Choroid plexus epithelial cell (primary cell): Measurements from ENCODE around the gene UBE3A.

Experiments
- DNase-seq: peaks from one replicate; pipeline ENCODE4 v3.0.0-alpha.2; 2010; ENCODE audit warnings: low read depth
- H3K4me3 ChIP-seq: 2 replicates; pipeline ENCODE4 v1.5.1; 2011; ENCODE audit warnings: low read depth, mild to moderate bottlenecking, control low read depth, low read length, moderate library complexity
- TF ChIP-seq, protein P1 (sequence below): conservative IDR thresholded peaks from 2 replicates; pipeline ENCODE4 v1.5.1; 2011; ENCODE audit warnings: low read depth, mild to moderate bottlenecking, control low read depth, inconsistent platforms, low read length, moderate library complexity

Gene UBE3A

DNA sequence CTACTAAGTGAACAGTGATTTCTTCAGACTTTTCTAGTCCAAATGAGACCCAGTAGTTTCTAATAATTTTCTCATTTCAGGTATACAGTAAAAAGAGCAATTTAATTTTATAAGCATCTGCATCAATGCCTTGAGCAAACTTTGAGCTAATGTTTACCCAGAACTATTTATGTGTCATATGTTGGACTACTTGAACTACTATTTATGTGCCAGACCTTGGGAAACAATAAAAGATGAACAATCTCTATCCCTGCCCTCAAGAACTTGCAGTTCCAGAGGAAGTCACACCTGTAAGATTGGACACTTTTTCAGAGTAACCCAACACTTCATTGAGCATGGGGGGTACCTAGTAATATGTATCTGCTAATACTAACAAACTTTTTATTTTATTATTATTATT, 2.3 kb upstream of the UBE3A start:
- TF ChIP-seq, protein P1, sequence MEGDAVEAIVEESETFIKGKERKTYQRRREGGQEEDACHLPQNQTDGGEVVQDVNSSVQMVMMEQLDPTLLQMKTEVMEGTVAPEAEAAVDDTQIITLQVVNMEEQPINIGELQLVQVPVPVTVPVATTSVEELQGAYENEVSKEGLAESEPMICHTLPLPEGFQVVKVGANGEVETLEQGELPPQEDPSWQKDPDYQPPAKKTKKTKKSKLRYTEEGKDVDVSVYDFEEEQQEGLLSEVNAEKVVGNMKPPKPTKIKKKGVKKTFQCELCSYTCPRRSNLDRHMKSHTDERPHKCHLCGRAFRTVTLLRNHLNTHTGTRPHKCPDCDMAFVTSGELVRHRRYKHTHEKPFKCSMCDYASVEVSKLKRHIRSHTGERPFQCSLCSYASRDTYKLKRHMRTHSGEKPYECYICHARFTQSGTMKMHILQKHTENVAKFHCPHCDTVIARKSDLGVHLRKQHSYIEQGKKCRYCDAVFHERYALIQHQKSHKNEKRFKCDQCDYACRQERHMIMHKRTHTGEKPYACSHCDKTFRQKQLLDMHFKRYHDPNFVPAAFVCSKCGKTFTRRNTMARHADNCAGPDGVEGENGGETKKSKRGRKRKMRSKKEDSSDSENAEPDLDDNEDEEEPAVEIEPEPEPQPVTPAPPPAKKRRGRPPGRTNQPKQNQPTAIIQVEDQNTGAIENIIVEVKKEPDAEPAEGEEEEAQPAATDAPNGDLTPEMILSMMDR, result no peak
- no peak for DNase-seq
- no peak overlapping the region for H3K4me3 ChIP-seq

DNA sequence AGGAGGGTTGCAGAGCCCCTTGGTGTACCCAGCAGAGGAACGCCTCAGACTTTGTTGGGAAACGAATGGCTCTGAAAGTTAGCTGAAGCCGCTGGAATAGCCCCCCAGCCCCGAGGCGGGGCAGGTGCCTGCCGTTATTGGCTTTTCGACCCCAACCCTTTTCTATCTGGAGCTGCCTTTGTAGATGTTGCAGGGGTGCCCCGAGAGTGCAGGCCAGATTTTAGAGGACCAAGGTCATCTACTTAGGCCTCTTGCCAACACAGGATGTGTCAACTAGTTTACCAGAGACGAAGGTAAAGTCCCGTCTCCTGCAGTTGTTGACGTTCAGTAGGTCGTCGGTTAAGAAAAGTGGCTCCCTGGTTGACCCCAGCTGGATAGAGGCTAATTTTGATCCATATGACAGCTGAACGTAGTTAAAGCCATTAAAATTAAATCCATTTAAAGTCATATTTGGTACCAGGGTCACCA, 579 bp upstream of the UBE3A start:
- peak; percentile 39 for DNase-seq
- TF ChIP-seq, protein P1, result no peak
- peak overlapping the region; percentile 91 for H3K4me3 ChIP-seq

DNA sequence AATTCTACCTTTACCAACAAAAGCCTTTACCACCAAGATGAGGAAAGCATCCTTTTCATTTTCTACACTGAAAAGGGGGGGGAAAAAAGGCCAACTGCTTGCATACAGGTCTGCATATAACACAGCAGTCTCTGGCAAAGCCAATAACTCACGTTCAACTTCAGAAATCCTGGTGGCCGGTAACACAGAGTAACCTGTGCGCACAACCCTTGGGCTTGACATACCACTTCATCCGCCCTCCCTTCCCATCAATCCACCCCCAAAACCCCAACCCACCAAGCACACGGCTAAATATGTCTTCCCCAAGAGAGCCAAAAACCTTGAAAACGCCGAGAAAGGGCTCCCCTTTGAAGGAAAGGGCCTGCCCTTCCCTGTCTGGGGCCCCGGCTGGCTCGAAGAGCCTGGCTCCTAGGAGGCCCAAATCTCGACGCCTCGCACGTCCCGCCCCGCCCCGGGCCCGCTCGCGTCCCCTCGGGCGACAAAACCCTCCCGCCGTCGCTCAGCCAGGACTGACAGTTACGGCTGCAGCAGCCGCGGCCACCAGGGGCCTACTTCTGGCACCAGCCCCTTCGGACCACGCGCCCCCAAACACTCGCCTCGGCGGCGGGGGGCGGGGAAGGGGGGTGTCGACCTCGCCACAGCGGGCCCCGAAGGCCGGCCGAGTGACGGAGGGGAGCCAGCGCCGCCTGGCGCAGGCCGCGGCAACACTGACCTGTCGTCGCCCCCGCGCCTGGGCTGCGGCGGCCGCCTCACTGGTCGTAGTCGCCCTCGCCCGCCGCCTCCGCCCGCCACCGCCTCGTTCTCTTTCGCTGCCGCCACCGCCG, 835 bp downstream of the UBE3A start:
- peak; percentile 53 for DNase-seq
- peak overlapping the region; percentile 91 for H3K4me3 ChIP-seq
- TF ChIP-seq, protein P1, result peak; percentile 9

DNA sequence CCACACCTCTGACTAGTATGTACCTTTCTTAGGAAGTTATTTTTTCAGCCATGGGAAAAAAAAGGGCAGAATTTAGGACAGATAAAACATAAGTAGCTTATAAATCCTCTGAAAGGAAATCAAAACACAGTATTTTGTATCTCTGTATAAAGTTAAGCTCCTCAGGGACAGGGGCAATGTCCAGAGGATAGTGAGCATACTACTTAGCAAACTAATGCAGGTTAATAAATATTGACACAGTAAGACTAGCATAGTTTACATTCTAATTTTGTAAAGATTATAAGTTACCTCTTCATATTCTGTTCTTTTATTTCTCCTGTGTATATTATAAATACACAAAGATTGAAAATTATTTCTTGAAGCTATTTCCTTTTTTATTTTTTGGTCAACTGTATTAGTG, 2.1 kb downstream of the UBE3A start:
- TF ChIP-seq, protein P1, result no peak
- no peak for DNase-seq
- peak overlapping the region; percentile 12 for H3K4me3 ChIP-seq

DNA sequence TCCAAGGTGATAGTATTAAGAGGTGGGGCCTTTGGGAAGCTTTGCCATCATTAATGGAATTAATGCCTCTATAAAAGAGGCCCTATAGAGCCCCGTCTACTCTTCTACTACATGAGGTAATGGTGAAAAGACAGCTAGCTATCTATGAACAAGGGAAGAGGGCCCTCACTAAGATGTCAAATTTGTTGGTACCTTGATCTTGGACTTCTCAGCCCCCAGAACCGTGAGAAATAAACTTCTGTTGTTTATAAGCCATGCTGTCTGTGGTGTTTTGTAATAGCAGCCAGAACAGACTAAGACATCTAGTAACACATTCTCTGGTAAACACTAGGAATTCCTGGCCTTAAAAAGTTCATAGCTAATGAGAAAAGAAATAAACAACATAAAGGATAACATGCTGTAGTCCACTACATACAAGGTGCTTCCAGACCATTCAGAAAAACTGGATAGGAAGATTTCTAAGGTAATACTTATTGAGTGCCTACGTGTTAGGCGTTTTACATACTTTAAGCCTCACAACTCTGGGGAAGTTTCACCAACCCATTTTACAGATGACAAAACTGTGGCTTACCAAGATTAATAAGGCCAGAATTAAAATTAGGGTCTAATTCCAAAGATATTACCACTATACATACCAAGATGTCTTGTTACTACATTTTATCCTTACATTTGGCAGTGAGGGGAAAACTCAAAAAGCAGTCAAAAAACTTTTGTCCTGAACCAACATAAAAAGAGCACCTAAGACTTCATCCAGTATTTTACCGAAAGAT, 3.2 kb downstream of the UBE3A start:
- no peak overlapping the region for H3K4me3 ChIP-seq

DNA sequence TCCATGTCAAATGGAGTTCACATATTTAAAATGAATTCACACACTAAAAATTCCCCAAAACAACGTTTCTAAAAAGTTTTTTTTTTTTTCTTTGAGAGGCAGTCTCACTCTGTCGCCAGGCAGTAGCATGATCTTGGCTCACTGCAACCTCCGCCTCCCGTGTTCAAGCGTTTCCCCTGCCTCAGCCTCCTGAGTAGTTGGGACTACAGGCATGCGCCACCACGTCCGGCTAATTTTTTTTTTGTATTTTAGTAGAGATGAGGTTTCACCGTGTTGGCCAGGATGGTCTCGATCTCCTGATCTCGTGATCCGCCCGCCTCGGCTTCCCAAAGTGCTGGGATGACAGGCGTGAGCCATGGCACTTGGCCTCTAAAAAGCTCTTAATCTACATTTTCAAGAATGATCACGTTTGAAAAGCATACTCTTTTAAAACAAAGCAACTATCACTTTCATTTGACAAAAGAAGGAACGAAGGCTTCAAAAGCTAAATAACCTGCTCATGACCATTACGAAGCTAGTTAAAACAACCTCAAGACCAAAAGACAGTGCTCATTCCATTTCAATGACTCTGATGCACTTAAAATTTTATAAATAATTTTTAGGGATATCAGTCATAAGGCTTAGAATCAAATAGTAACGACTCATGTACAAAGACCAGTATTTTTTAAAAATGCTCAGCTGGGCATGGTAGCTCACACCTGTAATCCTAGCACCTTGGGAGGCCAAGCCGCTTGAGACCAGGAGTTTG, 5.5 kb downstream of the UBE3A start:
- TF ChIP-seq, protein P1, result no peak
- no peak for DNase-seq

More for the DNA sequence above, 3.2 kb downstream of the UBE3A start:
- TF ChIP-seq, protein P1, result no peak
- DNase-seq, result peak; percentile 22

More for the DNA sequence above, 5.5 kb downstream of the UBE3A start:
- no peak overlapping the region for H3K4me3 ChIP-seq
